Neuronal stem cell (in vitro differentiated cells): ENCODE data around the gene CCDC73.

ENCODE experiments used
- DNase-seq: peaks from one replicate; pipeline ENCODE4 v3.0.0-alpha.2; 2013; ENCODE audit warnings: low spot score
- H2AFZ ChIP-seq: one replicate; pipeline ENCODE4 v1.6.1; 2013; ENCODE audit warnings: mild to moderate bottlenecking, low read length, inconsistent platforms
- H2AK5ac ChIP-seq: 2 replicates; pipeline ENCODE4 v1.6.1; 2013; ENCODE audit warnings: low read depth, mild to moderate bottlenecking, inconsistent platforms, low read length, moderate library complexity, mixed read lengths
- H2BK120ac ChIP-seq: 2 replicates; pipeline ENCODE4 v1.6.1; 2013; ENCODE audit warnings: low read depth, mild to moderate bottlenecking, inconsistent platforms, low read length, moderate library complexity, mixed read lengths
- H2BK12ac ChIP-seq: one replicate; pipeline ENCODE4 v1.6.1; 2013; ENCODE audit warnings: low read length, inconsistent platforms
- H2BK15ac ChIP-seq: 2 replicates; pipeline ENCODE4 v1.6.1; 2013; ENCODE audit warnings: mild to moderate bottlenecking, low read length, inconsistent platforms, mixed read lengths
- H2BK5ac ChIP-seq: one replicate; pipeline ENCODE4 v1.6.1; 2013; ENCODE audit warnings: inconsistent platforms, mild to moderate bottlenecking, low read length, moderate library complexity
- H3K14ac ChIP-seq: one replicate; pipeline ENCODE4 v1.6.1; 2013; ENCODE audit warnings: low read length, inconsistent platforms
- H3K18ac ChIP-seq: 2 replicates; pipeline ENCODE4 v1.6.1; 2013; ENCODE audit warnings: low read length, inconsistent platforms
- H3K23ac ChIP-seq: 2 replicates; pipeline ENCODE4 v1.6.1; 2013; ENCODE audit warnings: low read depth, mild to moderate bottlenecking, mixed read lengths, low read length, inconsistent platforms; ENCODE audit not compliant: poor library complexity
- H3K27ac ChIP-seq: replicated peaks from 3 replicates; pipeline ENCODE4 v1.5.1; 2013; ENCODE audit warnings: low read length, inconsistent platforms
- H3K27me3 ChIP-seq, 3 experiments: 2 replicates each; pipeline ENCODE4 v1.6.1; 2013; ENCODE audit warnings: low read length in 3 of 3, mild to moderate bottlenecking in 2 of 3, inconsistent platforms in 1 of 3, low read depth in 1 of 3, mixed read lengths in 1 of 3, moderate library complexity in 1 of 3; ENCODE audit not compliant: control insufficient read depth in 3 of 3, insufficient read depth in 3 of 3
- H3K36me3 ChIP-seq, 2 donors: replicated peaks in 1 of 2; 2 replicates each; pipeline ENCODE4 v1.6.1; 2013; ENCODE audit warnings: low read length in 2 of 2; ENCODE audit not compliant: control insufficient read depth in 2 of 2, insufficient read depth in 2 of 2
- H3K4ac ChIP-seq: 2 replicates; pipeline ENCODE4 v1.6.1; 2013; ENCODE audit warnings: inconsistent platforms, mild to moderate bottlenecking, low read length, moderate library complexity
- H3K4me1 ChIP-seq, 2 donors: 1 replicate in 1 of 2; 2 replicates in 1 of 2; pipeline ENCODE4 v1.6.1; 2013; ENCODE audit warnings: low read length in 2 of 2, low read depth in 1 of 2; ENCODE audit not compliant: control insufficient read depth in 2 of 2, insufficient read depth in 1 of 2
- H3K4me2 ChIP-seq: one replicate; pipeline ENCODE4 v1.6.1; 2013; ENCODE audit warnings: mild to moderate bottlenecking, low read length, inconsistent platforms; ENCODE audit not compliant: insufficient read depth, poor library complexity, severe bottlenecking
- H3K4me3 ChIP-seq, 2 donors: 2 replicates each; pipeline ENCODE4 v1.5.1; 2013; ENCODE audit warnings: low read length in 2 of 2, mild to moderate bottlenecking in 2 of 2, inconsistent platforms in 1 of 2, moderate library complexity in 1 of 2
- H3K79me1 ChIP-seq: one replicate; pipeline ENCODE4 v1.6.1; 2013; ENCODE audit warnings: low read depth, mild to moderate bottlenecking, inconsistent platforms, low read length, moderate library complexity
- H3K9ac ChIP-seq: one replicate; pipeline ENCODE4 v1.6.1; 2013; ENCODE audit warnings: mild to moderate bottlenecking, low read depth, low read length, inconsistent platforms; ENCODE audit not compliant: poor library complexity
- H3K9me3 ChIP-seq, 2 donors: replicated peaks in 1 of 2; 2 replicates each; pipeline versions ENCODE3 to v1.6.1; 2013; ENCODE audit warnings: low read length in 2 of 2, mild to moderate bottlenecking in 2 of 2, inconsistent platforms in 1 of 2, low read depth in 1 of 2, mixed read lengths in 1 of 2, moderate library complexity in 1 of 2; ENCODE audit not compliant: control insufficient read depth in 2 of 2, insufficient read depth in 1 of 2
- H4K8ac ChIP-seq: one replicate; pipeline ENCODE4 v1.6.1; 2013; ENCODE audit warnings: low read depth, mild to moderate bottlenecking, inconsistent platforms, low read length, moderate library complexity
- H4K91ac ChIP-seq: one replicate; pipeline ENCODE4 v1.6.1; 2013; ENCODE audit warnings: low read length, low read depth, mild to moderate bottlenecking, inconsistent platforms; ENCODE audit not compliant: poor library complexity
- WGBS, 2 donors: extraction: QIAGEN DNeasy Blood & Tissue Kit; methylation state at CpG; one replicate each; pipeline ENCODE4 v1.1.7; 2013; ENCODE audit warnings: missing lambda C conversion rate in 2 of 2, mixed read lengths in 1 of 2; ENCODE audit not compliant: insufficient read length in 2 of 2, insufficient replicate concordance in 1 of 2; ENCODE audit errors: extremely low coverage in 2 of 2; 5-methylcytosine and 5-hydroxymethylcytosine counted together

Gene CCDC73

DNA sequence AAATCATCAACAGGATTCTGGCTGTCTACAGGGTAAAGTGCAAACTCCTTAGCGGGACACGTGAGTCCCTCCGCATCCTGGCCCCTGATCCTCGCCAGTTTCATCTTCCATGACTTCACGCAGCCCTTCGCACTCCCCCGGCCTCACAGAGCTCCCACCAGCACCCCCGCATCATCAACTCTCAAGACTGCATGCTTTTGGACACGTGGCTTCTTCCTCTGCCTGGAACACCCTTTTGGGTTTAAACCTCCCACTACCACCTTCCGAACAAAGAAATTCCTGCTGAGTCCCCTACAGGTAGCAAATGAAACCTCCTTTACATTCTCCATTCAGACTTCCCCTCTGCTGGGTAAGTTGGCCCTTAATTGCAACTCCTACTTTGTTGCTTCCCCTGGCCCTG, 223.4 kb downstream of the CCDC73 start:
- H2BK5ac ChIP-seq, result no peak overlapping the region
- no peak overlapping the region for H3K4ac ChIP-seq
- no peak overlapping the region for H3K18ac ChIP-seq
- DNase-seq, result no peak
- peaks cover 0 to 12% (median 0%) of the 10 kb centered on the region in 3 experiments for H3K27me3 ChIP-seq
- H3K23ac ChIP-seq, result no peak overlapping the region
- H3K79me1 ChIP-seq, result no peaks in the 10 kb centered on the region
- no peak overlapping the region for H3K4me3 ChIP-seq
- no peak overlapping the region for H3K14ac ChIP-seq
- no peak overlapping the region for H2AK5ac ChIP-seq
- no peaks in the 10 kb centered on the region for H3K9me3 ChIP-seq
- no peak overlapping the region for H2BK12ac ChIP-seq
- no peak overlapping the region for H3K9ac ChIP-seq
- H3K4me2 ChIP-seq, result no peak overlapping the region
- H2BK120ac ChIP-seq, result no peak overlapping the region
- WGBS, 2 donors, result no CpG with 5 or more reads among the region's 10 CpGs
- no peak overlapping the region for H2BK15ac ChIP-seq
- H2AFZ ChIP-seq, result peak overlapping the region; percentile 67
- peaks cover 0 to 5% of the 10 kb centered on the region in 2 donors for H3K4me1 ChIP-seq
- no peak overlapping the region for H4K91ac ChIP-seq
- no peaks in the 10 kb centered on the region for H3K36me3 ChIP-seq
- no peak overlapping the region for H4K8ac ChIP-seq
- no peak overlapping the region for H3K27ac ChIP-seq

DNA sequence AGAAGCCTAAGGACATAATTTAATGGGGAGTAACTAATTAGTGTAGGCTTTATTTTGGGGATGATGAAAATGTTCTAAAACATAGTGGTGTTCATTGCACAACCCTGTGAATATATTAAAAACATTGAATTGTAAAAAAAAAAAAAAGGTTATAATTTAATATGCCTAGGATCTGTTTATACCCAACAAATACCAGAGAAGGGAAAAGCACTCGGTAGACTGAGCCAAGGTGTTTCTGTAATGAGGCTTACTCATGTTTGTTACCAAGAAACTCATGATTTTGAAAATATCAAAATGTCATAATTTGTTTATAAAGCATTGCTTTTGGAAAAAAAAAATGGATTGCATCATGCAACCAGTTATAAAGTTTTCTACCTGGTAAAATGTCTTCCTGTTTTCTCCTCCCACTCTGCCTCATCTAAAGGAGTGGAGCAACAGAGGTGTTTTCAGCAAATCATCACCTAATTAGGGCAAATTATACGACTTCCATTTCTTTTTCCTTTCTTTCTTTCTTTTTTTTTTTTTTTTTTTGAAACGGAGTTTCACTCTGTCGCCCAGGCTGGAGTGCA, 225.1 kb downstream of the CCDC73 start:
- Histone ChIP-seq H3K36me3 (no peaks in the 10 kb centered on the region), H4K8ac (no peak overlapping the region), H3K9me3 (no peaks in the 10 kb centered on the region), H2BK5ac (no peak overlapping the region), H3K4me2 (no peak overlapping the region), H3K9ac (no peak overlapping the region), H2BK120ac (no peak overlapping the region), H3K79me1 (no peaks in the 10 kb centered on the region), H2AK5ac (no peak overlapping the region), H2BK15ac (no peak overlapping the region), H3K4ac (no peak overlapping the region), H2AFZ (no peak overlapping the region), H4K91ac (no peak overlapping the region), H3K18ac (no peak overlapping the region), H3K4me1 (peaks cover 0 to 5% of the 10 kb centered on the region in 2 donors), H3K4me3 (no peak overlapping the region), H3K27me3 (peaks cover 0 to 7% (median 0%) of the 10 kb centered on the region in 3 experiments), H3K27ac (no peak overlapping the region), H3K14ac (no peak overlapping the region), H3K23ac (no peak overlapping the region), H2BK12ac (no peak overlapping the region)
- WGBS, 2 donors, result no CpG with 5 or more reads among the region's 4 CpGs
- DNase-seq, result no peak

DNA sequence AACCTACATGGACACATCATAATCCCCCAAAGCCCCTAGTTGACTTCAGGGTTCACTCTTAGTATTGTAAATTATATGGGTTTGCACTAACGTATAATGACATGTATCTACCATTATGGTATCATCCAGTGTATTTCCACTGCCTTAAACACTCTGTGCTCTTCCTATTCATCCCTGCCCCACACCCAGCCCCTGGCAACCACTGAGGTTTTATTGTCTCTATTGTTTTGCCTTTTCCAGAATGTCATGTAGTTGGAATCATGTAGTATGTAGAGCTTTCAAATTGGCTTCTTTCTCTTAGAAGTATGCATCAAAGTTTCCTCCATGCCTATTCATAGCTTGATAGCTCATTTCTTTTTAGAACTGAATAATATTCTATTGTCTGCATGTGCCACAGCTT, 227.3 kb downstream of the CCDC73 start:
- Histone ChIP-seq H3K79me1 (no peaks in the 10 kb centered on the region), H4K91ac (no peak overlapping the region), H2AK5ac (no peak overlapping the region), H3K4me3 (no peak overlapping the region), H3K27me3 (peaks cover 0 to 3% (median 0%) of the 10 kb centered on the region in 3 experiments), H3K4ac (no peak overlapping the region), H2AFZ (no peak overlapping the region), H3K9me3 (no peaks in the 10 kb centered on the region), H3K18ac (no peak overlapping the region), H3K36me3 (no peaks in the 10 kb centered on the region), H3K23ac (no peak overlapping the region), H3K4me2 (no peak overlapping the region), H3K9ac (no peak overlapping the region), H3K27ac (no peak overlapping the region), H2BK12ac (no peak overlapping the region), H3K14ac (no peak overlapping the region), H2BK15ac (no peak overlapping the region), H2BK120ac (no peak overlapping the region), H3K4me1 (peaks cover 0 to 5% of the 10 kb centered on the region in 2 donors), H4K8ac (no peak overlapping the region), H2BK5ac (no peak overlapping the region)
- no CpG with 5 or more reads among the region's 1 CpG for WGBS, 2 donors
- DNase-seq, result no peak

DNA sequence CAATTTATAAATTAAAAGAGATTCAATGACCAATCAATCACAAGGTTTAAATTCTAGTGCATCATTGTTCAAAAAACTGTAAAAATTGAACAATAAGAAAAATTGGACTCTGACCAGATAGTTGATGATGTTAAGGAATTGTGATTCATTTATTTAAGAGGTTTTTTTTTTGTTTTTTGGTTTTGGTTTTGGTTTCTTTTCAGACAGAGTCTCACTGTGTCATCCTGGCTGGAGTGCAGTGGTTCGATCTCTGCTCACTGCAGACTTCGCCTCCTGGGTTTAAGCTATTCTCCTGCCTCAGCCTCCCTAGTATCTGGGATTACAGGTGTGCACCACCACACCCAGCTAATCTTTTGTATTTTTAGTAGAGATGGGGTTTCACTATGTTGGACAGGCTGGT, 227.9 kb downstream of the CCDC73 start:
- Histone ChIP-seq H4K8ac (no peak overlapping the region), H2AFZ (no peak overlapping the region), H3K23ac (no peak overlapping the region), H2BK5ac (no peak overlapping the region), H3K4me3 (no peak overlapping the region), H2BK15ac (no peak overlapping the region), H2BK120ac (no peak overlapping the region), H3K36me3 (no peaks in the 10 kb centered on the region), H3K4me2 (no peak overlapping the region), H3K18ac (no peak overlapping the region), H3K9ac (no peak overlapping the region), H3K14ac (no peak overlapping the region), H3K27me3 (peaks cover 0 to 1% (median 0%) of the 10 kb centered on the region in 3 experiments), H3K27ac (no peak overlapping the region), H3K4ac (no peak overlapping the region), H3K79me1 (no peaks in the 10 kb centered on the region), H2BK12ac (no peak overlapping the region), H3K9me3 (no peaks in the 10 kb centered on the region), H4K91ac (no peak overlapping the region), H2AK5ac (no peak overlapping the region), H3K4me1 (peaks cover 0 to 5% of the 10 kb centered on the region in 2 donors)
- DNase-seq, result no peak
- no CpG with 5 or more reads among the region's 2 CpGs for whole genome bisulfite sequencing, 2 donors
